ENCODE measurements around the gene BSPH1.
"Not testable (repeated sequence)": the region's sequence is repeated elsewhere in the genome, so short reads cannot be mapped to it uniquely, and the experiment has no call there.

The BSPH1 gene, protein sequence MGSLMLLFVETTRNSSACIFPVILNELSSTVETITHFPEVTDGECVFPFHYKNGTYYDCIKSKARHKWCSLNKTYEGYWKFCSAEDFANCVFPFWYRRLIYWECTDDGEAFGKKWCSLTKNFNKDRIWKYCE

DNA sequence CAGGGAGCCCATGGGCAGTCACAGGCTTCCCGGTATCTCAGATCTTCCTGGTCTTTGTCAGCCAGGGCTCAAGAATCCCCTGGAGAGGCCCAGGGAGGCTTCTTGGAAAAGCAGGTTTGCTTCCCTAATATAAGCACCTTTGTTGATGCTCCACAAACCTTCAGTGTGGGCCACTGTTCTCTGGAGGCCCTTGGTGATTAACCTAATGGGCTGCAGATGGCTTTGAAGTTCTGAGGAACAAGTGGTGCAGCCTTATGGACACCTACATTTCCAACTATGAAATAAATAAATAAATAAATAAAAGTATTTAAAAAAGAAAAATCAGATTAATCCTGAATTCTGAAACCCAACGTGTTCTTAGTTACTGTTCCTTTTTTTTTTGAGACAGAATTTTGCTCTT, at the start of gene BSPH1:
TSS of gene BSPH1 (minus strand) at position 101 of the 400 bp plus-strand sequence. CDS start at position 12, 89 bp downstream.
- DNase-seq, result no peak

- no peak for DNase-seq
Measured at GRCh38 chr19:48036765-48037164, 44.8 kb upstream of the BSPH1 start.

- DNase-seq, result no peak
Measured at GRCh38 chr19:48033604-48034003, 41.6 kb upstream of the BSPH1 start.

DNA sequence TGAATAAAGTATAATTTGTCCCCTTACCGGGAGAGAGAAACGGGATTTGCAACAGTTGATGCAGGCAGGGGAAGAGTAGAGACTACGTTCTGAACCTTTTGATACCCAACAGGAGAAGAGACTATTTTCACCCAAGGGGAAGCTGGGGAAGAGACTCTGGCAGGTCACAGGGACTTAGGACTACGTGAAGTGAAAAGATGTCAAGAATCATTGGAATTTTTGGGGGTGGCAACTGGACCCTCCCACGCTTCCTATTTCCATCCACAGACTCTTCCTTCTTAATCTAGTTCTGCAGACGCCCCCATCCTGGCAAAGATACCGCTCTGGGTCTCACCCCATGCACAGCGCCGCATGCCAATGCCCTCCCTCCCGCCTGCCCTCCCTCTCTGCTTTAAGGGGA, 38.1 kb upstream of the BSPH1 start:
- DNase-seq, result no peak

DNA sequence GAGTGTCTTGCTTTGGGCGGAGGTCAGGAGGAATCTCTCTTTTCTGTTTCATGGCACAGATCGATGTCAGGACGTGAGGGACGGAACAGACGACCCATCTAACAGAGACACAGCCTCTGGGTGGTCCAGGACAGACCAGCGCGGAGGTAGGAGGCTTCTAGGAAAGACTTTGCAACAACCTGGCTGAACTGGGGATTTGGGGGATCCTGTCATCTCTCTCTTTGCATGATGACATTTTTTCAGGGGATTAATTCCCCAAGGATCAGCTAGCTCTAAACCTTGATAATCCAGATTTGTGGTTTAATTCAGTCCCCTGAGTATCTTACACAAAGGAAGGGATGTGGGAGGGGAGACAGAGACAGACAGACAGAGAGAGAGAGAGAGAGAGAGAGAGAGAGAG, 37.5 kb upstream of the BSPH1 start:
- no peak for DNase-seq

GRCh38 chr19:48025480-48025879, 33.5 kb upstream of the BSPH1 start:
- no peak for DNase-seq

GRCh38 chr19:48023518-48023917, 31.5 kb upstream of the BSPH1 start:
- no peak for DNase-seq

DNA sequence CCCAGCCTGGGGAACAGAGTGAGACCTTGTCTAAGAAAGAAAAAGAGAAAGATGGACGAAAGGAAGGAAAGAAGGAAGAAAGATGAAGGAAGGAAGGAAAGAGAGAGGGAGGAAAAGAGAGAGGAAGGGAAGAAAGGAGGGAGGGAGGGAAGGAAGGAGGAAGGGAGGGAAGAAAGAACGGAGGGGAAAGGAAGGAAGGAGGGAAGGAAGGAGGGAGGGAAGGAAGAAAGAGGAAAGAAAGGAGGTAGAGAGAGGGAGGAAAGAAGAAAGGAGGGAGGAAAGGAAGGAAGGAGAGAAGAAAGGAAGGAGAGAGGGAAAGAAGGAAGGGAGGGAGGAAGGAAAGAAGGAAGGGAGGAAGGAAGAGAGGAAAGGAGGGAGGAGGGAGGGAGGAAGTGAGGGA, 31.0 kb upstream of the BSPH1 start:
- no peak for DNase-seq

DNA sequence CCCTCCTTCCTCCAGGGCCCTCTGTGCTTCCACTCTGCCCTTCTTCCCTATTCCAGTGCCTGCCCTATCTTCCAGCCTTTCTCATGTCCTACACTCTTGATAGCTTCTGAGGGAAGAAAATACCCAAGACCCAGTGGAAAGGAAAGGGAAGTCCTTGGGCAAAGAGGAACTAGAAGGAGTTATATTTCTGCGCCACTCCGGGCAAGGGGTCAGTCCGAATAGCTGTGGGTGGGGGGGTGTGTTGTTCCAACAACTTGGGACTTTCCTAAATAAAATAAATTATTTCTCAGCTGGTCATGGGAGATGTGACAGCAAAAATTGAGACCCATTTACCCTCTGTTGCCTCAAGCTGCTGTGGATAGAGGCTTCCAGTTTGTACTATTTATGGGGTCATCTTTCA, 28.7 kb upstream of the BSPH1 start:
- no peak for DNase-seq

- no peak for DNase-seq
Measured at GRCh38 chr19:48010932-48011758, 19.2 kb upstream of the BSPH1 start.

DNA sequence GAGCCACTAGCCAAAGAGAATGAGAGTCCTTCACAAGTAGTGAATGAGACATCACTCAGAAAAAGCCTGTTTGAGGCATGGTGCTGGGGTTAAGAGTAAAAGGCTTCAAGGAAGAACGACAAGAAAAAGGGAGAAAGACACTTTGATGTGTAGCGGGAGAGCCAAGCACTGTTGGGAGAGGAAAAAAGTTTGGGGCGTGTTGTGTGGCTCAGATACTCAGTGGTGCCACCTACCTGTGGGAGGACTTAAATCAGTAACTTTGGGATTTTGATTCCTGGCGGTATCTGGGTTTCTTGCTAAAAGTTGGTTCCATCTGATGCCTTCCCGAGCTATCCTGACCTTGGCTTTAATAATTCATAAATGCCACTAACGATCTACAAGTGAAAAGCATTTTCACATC, 14.8 kb upstream of the BSPH1 start:
- DNase-seq, result no peak

DNA sequence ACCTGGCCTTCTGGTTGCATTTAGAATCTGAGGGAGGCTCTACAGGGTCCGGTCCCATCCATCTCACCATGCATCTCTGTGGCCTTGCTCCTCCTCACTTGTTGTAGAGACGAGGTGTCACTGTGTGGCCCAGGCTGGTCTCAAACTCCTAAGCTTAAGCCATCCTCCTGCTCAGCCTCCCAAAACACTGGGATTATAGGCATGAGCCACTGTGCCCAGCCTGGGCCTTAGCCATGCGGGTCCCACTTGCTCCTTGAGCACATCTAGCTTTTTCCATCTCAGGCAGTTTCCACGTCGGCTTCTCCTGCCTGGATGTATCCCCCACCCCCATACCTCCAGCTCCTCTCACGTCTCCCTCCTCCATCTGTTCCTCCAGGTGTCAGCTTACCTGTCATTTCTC, 12.3 kb upstream of the BSPH1 start:
- DNase-seq, result no peak

GRCh38 chr19:48000846-48001245, 8.9 kb upstream of the BSPH1 start:
- DNase-seq, result no peak

- DNase-seq, result no peak
Measured at GRCh38 chr19:47998800-47999199, 6.8 kb upstream of the BSPH1 start.

- DNase-seq, result no peak
Measured at GRCh38 chr19:47996230-47996727, 4.3 kb upstream of the BSPH1 start.

DNA sequence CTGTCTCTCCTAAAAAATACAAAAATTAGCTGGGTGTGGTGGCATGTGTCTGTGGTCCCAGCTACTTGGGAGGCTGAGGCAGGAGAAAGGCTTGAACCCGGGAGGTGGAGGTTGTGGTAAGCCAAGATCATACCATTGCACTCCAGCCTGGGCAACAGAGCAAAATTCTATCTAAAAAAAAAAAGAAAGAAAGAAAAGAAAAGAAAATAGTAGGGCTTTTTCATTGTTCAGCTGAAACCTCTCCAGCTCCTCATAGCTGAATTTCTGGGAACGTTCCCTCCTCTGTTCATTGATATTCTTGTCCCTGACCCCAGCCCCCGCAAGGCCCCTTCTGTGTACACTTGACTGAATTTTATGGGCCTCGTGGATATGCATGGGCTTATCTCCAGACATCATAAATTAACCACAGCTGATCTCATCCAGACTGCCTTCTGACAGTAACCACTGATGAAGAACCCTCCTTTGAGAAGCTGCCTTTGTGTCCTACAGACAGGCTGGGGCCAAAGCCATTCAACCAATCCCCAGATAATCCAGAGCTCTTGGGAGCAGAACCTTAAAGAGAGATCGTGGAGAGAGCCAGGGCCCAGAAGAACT, 2.3 kb upstream of the BSPH1 start, which contains the start of gene ELSPBP1:
TSS of gene ELSPBP1 (plus strand) at position 424 of the 594 bp plus-strand sequence. CDS start 14,036 bp downstream, outside the sequence.
- DNase-seq, result no peak

- no peak for DNase-seq
Measured at GRCh38 chr19:47991191-47991808, 670 bp downstream of the BSPH1 start.

GRCh38 chr19:47973529-47973928, 18.4 kb downstream of the BSPH1 start:
- DNase-seq, result no peak

- not testable (repeated sequence) for DNase-seq
Measured at GRCh38 chr19:47955936-47956335, 36.0 kb downstream of the BSPH1 start.

DNA sequence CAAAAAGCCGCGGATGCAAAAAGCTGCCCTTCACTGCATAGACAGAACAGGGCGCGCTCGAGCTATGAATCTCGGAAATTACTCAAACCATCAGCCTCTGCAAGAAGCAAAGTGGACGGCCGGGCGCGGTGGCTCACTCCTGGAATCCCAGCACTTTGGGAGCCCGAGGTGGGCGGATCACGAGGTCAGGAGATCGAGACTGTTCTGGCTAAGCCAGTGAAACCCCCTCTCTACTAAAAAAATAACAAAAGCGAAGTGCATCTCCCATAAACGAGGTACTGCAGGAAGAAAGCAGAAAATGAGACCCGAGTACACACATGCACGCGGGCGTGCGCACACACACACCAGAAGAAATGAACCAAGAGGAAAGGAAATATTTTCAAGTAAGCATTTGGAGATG, 39.8 kb downstream of the BSPH1 start:
- not testable (repeated sequence) for DNase-seq

DNA sequence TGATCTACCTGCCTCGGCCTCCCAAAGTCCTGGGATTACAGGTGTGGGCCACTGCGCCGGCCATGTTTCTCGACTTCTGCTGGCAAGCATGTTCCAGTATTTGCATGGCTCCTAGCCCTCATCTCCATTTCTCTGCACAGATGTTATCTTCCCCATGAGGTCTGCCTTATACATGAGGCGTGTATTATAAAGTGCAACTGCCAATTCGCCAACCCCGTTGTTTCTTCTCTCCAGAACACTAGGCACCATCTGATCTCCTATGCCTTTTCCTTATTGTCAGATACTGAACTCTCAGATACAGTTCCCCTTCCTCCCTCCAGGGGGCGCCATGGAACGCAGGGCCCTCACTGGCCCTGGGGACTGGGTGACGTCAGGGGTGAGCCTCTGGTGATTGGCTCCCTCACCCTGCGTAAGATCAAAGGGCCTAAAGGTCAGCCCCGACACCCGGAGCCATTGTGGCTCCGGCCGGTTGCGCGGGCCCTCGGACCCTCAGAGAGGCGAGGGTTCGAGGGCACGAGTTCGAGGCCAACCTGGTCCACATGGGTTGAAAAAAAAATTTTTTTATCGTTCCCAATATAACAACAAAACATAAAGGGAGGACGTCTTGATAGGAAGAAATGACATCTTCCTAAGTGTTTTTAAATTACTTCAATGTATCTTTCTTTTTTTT, 42.0 kb downstream of the BSPH1 start:
- not testable (repeated sequence) for DNase-seq

DNA sequence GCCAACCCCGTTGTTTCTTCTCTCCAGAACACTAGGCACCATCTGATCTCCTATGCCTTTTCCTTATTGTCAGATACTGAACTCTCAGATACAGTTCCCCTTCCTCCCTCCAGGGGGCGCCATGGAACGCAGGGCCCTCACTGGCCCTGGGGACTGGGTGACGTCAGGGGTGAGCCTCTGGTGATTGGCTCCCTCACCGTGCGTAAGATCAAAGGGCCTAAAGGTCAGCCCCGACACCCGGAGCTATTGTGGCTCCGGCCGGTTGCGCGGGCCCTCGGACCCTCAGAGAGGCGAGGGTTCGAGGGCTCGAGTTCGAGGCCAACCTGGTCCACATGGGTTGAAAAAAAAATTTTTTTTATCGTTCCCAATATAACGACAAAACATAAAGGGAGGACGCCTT, 63.4 kb downstream of the BSPH1 start:
- not testable (repeated sequence) for DNase-seq

GRCh38 chr19:47920107-47920506, 71.9 kb downstream of the BSPH1 start:
- DNase-seq, result not testable (repeated sequence)

Measured in bone marrow (tissue), 2 donors.